GM19463 (cell line): ENCODE results near the gene BICC1.

ENCODE experiments used
- ATAC-seq: cut with Tn5 transposase; IDR thresholded peaks from one replicate; pipeline ENCODE4 v1.9.1; 2021; ENCODE audit warnings: mild to moderate bottlenecking, moderate library complexity; ENCODE audit not compliant: unreplicated experiment

Gene BICC1, protein sequence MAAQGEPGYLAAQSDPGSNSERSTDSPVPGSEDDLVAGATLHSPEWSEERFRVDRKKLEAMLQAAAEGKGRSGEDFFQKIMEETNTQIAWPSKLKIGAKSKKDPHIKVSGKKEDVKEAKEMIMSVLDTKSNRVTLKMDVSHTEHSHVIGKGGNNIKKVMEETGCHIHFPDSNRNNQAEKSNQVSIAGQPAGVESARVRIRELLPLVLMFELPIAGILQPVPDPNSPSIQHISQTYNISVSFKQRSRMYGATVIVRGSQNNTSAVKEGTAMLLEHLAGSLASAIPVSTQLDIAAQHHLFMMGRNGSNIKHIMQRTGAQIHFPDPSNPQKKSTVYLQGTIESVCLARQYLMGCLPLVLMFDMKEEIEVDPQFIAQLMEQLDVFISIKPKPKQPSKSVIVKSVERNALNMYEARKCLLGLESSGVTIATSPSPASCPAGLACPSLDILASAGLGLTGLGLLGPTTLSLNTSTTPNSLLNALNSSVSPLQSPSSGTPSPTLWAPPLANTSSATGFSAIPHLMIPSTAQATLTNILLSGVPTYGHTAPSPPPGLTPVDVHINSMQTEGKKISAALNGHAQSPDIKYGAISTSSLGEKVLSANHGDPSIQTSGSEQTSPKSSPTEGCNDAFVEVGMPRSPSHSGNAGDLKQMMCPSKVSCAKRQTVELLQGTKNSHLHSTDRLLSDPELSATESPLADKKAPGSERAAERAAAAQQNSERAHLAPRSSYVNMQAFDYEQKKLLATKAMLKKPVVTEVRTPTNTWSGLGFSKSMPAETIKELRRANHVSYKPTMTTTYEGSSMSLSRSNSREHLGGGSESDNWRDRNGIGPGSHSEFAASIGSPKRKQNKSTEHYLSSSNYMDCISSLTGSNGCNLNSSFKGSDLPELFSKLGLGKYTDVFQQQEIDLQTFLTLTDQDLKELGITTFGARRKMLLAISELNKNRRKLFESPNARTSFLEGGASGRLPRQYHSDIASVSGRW

DNA sequence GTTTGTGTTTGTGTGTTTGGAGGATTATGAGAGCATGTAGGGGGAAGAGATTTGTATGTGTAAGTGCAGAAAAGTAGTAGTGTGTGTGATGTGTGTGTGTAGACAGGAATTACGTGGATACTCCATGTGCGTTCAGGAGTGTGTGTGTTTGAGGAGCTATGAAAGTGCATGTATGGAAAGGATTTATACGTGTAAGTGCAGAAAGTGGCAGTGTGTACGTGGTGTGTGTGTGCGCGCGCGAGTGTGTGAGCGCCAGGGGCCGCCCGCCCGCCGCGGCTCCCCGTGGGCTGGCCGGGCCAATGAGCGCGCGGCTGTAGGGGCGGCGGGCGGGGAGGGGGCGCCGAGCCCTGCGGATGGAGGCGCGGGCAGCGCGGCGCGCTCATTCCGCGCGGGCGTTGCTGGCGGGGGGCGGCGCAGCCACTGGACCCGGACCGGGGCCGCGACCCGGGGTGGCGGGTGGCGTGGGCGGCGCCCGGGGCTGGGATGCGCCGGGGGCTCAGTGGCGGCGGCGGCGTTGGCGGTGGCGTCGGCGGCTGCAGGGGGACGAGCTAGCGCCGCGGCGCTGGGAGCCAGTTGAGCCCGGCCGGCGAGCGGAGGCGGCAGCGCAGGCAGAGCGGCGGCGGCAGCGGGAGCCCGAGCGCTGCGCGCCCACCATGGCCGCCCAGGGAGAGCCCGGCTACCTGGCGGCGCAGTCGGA lies at the start of gene BICC1:
TSS of gene BICC1 (plus strand) at position 382 of the 697 bp plus-strand sequence. CDS start at position 654, 272 bp downstream.
- no peak for ATAC-seq

DNA sequence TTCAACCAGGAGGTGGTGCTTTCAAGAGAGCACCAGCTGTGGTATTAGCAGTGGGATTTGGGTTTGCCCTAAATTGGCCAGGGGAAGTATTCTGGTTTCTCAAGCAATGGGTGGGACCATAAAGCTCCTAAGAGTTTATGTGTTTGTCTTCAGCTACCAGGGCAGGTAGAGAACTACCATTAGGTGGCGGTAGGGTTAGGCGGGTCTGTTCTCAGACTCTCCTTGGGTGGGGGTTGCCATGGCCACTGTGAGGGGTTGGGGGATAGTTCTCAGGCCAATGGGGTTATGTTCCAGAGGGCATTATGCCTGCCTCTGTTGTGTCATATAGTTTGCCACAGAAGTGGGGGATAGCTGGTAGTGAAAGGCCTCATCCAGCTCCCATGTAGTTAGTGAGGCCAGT lies 47.7 kb upstream of the BICC1 start:
- ATAC-seq, result no peak

DNA sequence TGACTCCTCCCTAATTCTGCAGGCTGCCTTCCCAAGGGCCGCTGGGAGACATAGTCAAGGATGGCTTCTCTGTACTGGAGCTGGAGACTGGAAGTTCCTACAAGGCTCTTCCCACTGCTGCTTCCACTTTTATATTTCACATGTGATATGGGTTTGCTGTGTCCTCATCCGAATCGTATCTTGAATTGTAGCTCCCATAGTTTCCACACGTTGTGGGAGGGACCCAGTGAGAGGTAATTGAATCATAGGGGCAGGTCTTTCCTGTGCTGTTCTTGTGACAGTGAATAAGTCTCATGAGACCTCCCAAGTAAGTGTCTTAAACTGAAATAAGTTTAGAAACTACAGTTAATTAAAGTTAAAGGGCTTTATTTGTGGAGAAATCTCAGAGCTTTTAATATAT lies 47.0 kb upstream of the BICC1 start:
- no peak for ATAC-seq

- no peak for ATAC-seq
Observed at GRCh38 chr10:58467931-58468635, 44.6 kb upstream of the BICC1 start.

- no peak for ATAC-seq
Observed at GRCh38 chr10:58473976-58474375, 38.7 kb upstream of the BICC1 start.

DNA sequence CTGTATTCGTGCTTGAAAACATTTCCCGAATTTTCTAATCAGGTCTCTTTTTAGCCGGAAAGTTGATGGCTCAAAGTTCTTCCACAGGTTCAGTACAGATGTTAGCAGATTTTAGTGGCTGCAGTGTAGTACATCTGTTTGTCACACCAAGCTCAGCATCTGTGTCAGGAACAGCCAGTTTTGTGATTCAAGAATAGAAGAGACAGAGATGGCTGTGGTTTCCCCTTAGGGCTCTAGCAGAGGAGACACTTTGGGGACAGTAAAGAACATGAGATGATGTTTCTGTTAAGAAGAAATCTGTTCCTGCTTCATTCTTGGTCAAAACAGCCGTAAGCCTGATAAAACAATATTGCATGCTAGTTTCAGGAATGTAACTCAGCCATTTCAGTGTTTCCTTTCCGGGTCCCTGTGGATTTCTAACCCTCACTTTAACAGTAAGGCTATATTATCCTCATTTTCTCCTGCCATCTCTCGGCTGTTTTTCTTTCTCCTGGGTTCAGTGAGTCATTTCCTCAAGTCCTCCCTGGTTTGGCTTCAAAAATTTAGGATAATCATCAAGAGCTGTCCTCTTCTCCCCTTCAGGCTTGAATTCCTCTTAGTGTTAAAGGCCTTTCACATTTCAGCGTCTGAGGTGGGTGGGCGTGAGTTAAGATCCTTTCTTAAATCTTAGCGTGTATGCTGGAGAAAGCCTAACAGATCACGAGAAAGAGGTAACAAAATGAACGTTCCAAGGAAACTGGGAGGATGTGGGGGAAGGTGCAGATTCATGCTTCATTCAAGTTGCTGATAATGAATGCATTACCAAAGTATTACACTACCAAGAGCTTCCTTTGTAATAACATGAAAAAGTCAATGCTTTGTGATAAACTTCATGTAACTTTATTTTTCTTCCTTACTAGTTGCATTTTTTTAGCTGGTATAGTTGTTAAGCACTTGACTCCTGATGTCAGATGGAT lies 37.1 kb upstream of the BICC1 start:
- ATAC-seq, result no peak

GRCh38 chr10:58477122-58477521 lies 35.5 kb upstream of the BICC1 start:
- no peak for ATAC-seq

- ATAC-seq, result no peak
Observed at GRCh38 chr10:58477902-58478301, 34.8 kb upstream of the BICC1 start.

DNA sequence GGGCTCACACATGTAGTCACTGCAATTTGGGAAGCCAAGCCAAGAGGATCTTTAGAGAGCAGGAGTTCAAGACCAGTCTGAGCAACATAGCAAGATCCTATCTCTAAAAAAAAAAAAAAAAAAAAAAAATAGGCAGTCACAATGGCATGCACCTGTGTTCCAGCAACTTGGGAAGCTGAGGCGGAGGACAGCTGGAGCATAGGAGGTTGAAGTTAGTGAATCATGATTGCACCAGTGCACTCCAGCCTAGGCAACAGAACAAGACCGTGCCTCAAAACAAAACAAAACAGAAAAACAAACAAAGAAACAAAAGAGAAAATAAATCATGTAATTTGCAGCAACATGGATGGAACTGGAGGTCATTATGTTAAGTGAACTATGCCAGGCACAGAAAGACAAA lies 33.6 kb upstream of the BICC1 start:
- no peak for ATAC-seq

DNA sequence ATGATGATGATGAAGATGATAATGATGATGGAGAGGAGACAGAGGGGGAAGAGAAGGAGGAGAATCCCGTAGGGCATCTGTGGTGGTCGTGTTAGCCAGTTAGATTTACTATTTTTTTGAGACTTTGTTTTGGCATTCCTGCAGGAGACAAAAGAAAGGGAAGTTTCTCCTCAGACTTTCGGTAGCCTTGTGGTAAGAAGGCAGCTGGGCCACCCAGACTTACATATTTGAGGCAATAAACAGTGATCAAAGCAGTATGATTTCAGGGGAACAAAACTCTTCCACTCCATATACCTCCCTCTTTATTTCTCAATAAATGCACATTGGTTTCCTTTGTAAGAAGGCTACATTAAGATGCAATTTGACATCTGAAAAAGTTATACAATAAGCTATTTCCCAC lies 32.4 kb upstream of the BICC1 start:
- no peak for ATAC-seq

DNA sequence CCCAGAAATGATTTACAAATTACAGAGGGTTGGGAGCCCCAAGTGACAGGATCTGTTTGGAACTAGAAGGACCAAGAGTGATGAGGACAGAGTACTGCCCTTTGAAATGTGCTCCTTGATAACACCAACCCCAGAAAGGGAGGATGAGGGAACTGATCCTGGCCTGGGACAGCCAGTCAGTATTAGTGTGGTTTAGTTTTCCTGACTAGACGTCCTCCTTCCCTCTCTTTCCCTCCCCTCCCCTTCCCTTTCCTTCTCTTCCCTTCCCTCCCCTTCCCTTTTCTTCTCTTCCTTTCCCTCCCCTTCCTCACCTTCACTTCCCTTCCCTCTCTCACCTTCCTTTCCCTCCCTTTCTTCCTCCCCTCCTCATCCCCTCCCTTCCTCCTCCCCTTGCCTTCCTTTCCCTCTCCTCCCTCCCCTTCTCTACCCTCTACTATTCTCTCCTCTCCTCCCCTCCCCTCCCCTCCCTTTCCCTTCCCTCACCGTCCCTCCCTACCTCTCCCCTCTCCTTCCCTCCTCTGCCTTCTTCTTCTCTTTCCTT lies 31.0 kb upstream of the BICC1 start:
- ATAC-seq, result no peak

GRCh38 chr10:58486821-58487220 lies 25.9 kb upstream of the BICC1 start:
- ATAC-seq, result no peak

GRCh38 chr10:58488921-58489320 lies 23.8 kb upstream of the BICC1 start:
- no peak for ATAC-seq

- ATAC-seq, result no peak
Observed at GRCh38 chr10:58502956-58503355, 9.7 kb upstream of the BICC1 start.

GRCh38 chr10:58508316-58508715 lies 4.4 kb upstream of the BICC1 start:
- no peak for ATAC-seq

DNA sequence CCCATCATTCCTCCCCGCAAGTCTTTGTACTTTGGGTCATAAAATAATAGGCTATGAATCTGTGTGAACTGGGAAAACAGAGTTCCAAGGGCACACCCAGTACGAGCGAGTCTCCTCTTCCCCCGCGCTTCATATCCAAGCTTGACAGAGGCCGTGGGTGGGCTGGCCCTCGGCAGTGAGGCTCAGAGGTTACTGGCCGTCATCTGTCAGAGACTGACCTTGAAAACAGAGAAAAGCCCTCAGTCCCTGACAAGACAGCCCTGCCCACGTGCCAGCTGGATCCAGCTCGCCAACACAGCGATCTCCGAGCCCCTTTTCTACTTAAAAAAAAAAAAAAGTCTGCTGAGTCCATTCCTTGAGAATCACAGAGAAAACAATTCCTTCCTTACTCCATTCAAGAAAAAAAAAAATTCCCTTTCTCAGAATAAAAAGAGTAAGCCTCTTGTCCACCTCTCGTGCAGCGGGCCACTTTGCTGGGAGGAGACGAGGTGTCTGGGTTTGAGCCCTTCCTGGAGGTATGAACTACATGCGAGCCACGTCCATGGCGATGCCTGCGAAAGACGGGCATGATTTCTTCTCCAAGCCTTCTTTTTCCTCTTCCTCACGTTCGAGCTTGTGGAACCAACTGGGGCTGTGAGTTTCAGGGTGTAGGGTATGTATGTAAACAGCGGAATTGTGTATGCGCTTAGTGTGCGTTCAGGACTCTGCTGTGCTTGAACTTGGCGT lies 744 bp upstream of the BICC1 start:
- no peak for ATAC-seq

DNA sequence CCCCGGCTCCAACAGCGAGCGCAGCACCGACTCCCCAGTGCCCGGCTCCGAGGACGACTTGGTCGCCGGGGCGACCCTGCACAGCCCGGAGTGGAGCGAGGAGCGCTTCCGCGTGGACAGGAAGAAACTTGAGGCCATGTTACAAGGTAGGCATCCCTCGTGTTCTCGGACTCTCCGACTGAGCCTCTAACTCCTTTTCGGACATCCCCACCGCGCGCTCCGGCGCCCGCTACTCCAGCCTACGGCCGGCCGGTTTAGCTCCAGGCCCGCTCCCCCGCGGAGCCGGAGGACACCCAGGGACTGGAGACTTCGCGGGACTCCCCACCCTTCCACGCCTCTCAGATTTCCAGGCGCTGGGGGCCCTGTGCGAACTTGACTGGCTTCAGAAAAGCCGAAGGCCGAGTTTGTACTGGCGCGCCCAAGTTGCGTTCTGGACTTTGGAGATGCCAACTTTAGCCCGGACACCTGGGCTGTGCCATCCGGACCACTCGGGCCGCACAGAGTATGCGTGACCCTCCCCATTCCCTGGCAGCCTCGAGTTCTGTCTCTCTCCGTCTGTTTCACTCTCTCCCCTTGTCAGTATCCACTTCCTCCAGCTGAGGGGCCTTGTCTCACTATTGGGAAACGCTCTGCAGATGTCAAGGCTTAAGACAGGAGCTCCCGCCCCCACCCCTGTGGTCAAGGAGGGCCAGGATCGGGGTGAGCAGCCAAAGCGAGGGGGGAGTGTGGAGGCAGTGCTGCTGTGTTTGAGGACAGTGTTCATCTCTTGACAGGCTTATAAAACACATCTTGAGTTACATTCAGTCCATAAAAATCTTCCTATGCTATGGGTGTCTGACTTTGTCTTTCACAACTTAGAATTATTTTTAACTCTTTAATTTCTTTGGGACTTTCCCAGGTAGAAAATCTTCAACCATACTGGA lies 777 bp downstream of the BICC1 start:
- no peak for ATAC-seq
